Amygdala (tissue), 56 donors: Measurements from ENCODE around the gene FNBP1.

Experiments used
- DNase-seq, 56 donors: peaks; one replicate each; lab custom pipeline; 2025; lab: John Stamatoyannopoulos, UW

The FNBP1 gene

DNA sequence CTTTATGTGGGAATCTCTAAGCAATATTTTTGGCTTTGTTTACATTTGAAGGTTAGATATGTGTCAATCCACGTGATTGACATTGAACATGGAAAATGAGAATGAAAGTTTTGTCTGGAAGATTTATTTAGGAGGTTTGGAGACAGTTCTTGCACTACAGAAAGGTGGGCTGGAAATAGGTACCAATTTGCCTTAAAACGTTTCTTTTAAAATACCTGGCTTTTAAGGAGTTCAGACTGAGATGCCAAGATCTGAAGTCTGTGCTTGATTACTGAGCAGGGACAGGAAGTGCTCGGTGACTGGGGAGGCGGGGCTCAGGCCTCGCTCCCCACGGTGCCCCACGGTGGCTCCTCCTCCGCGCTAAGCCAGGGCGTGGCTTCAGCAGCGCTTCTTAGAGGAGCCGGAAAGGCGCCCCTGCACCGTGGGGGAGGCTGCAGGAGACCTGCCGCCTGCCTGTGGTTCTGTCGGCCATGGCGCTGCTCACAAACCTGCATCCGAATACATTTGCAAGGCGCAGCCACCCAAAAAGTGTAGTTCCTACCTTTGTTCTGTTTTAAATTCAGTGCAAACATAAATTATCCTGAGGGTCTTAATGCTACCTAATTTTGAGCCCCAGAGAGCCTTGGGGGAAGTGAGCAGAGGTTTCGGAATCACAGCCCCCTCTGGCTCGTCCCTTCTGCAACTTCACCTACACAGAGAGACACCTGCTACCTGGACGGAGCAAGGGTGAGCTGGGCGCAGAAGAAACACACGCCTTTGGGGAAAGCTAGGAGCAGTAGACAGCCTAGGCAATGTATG is 158.6 kb downstream of the FNBP1 start:
- peak in 47 of 56 donors; percentile 17 to 81 (median 50) for DNase-seq

DNA sequence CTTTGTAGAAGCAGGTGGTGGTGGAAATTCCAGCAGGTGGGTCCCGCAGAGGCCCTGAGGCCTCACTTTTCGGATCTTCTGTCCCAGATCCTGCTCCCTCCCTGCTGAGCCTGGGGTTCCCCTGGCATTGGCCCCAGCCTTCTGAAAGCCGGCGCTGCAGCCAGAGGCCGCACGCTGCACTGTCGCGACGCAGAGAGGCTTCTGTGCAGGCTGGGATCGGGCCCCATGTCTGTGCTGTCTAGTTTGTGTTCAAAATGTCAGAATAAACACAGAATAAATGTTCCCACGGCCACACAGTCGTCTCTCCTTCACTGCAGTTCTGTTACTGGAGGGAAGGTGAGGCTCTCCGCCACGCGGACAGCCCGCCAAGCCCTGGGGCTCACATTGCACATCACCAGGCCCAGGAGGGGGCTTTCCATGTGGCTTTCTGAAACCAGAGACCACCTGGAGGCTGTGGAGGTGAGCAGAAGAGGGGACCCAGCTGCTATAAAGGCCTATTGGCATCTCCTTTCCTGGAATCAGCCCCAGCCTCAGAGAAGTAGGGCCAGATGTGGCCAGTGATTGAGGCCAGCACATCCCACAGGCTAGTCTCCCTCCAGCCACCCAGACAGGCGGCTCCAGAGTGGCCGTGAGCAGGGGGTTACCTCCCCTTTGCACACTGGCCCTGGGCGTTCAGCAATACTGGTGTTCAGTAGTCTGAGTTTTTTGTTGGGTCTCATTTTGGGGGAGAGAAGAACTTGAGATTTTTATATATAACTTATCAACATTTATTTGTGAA is 161.3 kb downstream of the FNBP1 start:
- no peak for DNase-seq

DNA sequence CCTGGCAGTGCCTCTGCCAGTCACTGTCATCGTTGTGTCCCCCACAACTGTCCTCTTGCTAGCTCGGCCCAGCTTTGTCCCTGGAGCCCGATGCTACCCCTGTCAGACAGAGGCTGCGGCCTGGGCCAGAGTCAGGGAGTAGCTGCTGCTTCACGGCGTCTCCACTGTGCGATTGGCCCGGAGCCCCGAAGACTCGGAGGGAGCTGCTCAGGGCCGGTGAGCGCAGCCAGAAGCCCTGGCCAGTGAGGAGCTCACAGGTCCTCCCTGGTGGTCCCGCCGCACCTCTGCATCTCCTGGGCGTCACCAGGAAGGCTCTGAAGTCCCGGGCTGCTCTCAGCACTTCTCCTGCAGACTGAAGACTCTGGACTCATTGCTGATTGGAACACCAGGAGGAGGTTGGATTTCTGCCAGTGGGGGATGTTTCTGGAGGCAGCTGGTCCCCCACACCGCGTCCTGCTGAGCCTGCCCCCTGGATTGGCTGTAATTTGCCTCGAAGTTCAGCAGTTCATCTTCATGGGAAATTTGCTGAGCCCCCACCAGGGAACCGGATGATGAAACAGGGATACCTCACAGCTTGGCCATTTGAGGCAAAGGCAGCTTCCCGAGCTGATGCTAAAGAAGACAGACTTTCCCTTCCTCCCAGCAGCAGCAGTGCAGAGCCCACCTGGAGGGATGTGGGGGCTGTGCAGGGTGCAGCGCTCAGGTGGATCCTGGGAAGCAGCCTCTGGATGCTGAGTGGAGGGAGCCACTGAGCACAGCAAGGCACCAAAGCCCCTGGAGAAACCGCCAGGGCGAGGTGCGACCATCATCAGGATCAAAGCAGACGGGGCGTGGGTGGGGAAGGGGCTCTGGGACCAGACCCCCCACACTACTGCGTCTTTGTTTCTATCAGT is 162.1 kb downstream of the FNBP1 start:
- no peak for DNase-seq

DNA sequence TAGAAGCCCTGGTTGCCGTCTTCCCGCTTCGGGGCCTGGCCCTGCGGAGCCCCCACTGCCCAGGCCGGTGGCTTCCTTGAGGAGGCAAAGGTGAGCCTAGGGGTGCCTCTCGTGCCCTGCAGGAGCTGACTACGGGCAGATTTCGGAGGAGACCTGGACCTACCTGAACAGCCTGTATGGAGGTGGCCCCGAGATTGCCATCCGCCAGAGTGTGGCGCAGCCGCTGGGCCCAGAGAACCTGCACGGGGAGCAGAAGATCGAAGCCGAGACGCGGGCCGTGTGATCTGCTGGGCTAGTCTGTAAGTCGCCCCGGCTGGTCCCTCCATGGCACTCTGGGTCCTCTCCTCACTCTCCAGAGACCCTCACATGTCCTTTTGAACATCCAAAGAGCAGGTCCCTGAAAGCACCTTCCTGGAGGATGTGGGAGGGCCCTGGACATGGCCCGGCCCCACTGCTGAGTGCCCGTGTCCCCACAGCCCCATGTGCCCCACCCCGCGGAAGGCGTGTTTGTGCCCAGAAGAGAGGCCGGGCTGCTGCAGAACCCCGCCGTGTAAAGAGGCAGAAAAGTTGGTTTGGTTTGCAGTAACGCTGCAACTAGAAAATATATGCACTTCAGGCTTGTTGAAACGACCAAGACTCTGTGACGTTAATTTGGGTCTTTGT is 162.9 kb downstream of the FNBP1 start:
- DNase-seq: no peak

DNA sequence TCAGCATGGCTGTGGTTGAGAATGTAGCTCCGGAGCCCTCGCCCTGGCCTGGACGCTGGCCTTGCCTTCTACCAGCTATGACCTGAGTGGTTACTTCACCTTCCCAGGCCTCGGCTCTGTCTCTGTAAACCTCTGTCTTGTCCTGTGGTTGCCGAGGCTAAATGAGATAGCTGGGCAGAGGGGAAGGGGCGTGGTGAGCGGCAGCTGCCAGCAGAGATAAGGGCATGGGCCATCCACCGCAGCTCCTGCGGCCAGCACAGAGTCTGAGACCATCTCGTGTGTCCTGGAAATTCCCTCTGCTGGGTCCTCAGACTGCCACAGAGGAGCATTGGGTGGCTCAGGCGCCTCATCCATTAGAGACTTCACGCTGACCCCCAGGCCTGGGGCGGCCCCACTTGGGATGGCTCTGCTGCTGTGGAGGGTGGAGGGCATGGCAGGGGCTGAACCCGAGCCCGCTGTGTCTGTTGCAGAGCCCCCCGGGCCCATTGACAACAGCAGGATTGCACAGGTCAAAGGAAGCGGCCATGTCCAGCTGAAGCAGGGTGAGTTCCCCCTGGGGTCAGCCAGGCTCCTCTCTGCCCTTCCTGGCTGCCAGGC is 163.8 kb downstream of the FNBP1 start:
- no peak for DNase-seq

DNA sequence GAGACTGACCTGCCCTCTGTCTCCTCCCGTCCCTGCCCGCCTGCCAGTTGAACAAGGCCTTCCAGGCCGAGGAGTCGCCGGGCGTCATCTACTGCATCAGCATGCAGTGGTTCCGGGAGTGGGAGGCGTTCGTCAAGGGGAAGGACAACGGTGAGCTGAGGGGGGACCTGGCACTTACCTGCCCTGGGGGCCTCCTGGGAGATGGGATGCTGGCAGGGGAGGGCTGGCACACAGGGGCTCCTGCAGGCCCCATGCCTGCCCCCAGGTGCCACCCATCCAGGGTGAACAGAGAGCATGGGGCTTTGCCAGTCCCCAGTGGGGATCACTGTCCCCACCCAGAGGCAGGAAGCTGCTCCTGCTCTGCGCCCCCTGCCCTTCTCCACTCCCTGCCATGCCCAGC is 164.7 kb downstream of the FNBP1 start:
- DNase-seq: no peak

DNA sequence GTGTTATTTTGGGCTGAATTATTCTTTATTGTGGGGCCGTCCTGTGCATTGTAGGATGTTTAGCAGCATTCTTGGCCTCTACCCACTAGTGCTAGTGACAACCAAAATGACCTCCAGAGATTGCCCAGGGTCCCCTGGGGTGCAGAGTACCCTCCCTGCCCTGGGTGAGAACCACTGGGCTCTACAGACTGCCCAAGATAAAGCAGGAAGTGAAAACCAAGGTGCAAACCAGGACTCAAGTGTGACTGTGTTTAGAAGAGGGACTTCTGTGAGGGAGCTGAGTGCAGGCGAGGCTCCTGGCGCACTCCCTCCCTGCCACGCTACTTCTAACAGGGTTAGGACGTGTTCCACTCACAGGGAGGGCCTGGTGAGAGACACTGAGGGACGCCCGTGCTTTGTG is 166.2 kb downstream of the FNBP1 start:
- DNase-seq: no peak

DNA sequence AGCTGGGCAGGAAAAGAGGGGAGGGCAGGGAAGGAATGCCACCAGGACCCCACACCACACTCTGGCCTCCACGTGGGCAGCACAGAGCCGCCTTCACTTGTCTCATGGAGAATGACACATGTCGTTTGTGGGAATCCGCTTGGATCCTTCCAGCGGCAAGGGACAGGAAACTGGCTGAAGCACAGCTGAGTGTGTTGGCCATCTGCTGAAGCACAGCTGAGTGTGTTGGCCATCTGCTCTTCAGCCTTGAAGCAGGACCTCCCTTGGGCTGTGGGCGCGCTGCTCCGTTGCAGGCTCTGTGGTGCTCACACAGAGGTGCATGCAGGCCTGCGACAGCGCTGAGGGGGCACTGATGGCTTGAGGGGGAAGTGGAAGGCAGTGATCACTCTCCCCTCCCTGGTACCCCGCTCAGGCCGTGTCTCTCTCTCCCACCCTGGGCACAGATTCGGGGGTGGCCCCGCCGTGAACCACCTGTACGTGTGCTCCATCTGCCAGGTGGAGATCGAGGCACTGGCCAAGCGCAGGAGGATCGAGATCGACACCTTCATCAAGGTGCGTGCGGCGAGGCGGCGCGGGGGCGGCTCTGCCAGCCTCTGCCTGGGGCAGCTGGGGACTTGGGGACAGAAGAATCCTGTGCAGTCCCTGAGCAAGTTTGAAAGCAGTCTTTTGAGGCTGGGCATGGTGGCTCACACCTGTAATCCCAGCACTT is 167.1 kb downstream of the FNBP1 start:
- DNase-seq: no peak

DNA sequence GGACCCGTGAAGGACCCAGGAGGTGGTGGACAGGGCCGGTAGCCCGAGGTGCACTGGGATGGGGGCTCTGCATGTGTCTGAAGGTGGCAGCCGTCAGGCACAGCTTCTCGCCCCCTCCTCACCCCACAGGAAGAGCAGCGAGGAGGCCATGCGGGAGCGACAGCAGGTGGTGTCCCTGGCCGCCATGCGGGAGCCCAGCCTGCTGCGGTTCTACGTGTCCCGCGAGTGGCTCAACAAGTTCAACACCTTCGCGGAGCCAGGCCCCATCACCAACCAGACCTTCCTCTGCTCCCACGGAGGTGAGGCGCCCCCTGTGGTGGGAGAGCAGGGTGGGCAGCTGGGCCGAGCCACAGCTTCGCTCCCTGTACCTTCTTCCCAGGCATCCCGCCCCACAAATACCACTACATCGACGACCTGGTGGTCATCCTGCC is 167.8 kb downstream of the FNBP1 start:
- DNase-seq: no peak

DNA sequence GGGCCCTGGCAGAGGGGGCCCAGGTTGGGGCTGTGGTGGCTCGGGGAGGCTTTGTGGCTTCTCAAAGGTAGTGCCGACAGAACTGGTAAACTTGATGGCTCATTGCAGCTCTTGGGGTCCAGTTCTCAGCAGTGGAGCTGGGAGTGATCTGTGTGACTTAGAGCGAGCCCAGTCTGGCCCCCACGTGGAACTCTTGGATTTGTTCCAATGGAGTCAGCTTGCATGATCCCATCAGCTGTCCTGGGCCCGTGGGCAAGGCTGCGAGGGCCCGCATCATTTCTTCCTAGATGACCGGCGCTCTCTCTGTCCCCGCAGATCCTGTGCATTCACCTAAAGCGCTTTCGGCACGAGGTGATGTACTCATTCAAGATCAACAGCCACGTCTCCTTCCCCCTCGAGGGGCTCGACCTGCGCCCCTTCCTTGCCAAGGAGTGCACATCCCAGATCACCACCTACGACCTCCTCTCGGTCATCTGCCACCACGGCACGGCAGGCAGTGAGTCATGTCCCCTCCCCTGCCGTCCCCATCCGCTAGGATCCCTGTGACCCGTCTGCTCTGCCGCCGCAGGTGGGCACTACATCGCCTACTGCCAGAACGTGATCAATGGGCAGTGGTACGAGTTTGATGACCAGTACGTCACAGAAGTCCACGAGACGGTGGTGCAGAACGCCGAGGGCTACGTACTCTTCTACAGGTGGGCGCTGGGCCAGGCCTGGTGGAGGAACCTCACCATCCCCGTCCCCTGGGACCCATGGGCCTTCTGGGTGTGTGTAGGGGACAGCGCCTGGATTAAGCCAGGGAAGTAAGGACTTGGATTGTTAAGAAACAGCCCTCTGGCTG is 168.5 kb downstream of the FNBP1 start:
- no peak for DNase-seq

DNA sequence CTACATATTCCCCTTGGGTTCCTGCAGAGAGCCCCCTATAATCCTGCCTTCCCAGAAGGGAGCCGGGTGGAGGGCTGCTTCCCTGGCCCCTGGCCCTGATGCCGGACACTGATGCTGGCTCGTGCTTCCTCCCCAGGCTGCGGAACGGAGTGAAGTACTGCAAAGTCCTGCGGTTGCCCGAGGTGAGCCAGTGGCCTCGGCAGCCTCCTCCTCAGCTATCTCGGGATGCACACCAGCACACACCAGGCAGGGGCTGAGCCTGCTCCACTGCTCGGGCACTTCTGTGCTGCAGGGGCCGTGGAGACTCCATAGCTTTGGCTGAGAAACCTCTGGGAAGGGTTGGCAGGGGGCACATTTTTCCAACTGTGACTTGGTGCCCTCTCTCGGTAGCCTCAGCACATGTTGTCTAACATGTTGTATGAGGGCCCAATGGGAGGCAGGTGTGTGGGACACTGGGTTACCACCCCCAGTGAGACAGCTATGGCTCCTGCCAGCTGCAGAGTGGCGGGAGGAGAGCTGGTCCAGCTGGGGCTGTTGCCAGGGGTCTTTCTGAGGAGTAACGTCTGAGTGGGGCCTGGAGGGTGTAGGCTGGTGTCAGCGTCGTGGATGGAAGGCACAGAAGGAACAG is 169.3 kb downstream of the FNBP1 start:
- DNase-seq: no peak

DNA sequence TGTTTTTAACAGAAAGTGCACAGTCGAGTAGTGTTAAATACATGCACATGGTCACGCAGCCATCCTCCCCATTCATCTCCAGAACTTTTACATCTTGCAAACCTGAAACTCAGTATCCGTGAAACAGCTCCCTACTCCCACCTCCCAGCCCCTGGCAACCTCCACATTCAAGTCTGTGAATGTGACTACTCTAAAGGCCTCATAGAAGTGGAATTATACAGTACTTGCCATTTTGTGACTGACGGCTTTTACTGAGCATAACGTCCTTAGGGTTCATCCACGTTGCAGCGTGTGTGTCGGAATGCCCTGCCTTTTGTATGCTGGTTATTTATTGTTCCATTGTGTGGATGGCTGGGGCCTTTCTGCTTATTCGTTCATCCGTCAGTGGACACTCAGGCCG is 171.9 kb downstream of the FNBP1 start:
- no peak for DNase-seq

DNA sequence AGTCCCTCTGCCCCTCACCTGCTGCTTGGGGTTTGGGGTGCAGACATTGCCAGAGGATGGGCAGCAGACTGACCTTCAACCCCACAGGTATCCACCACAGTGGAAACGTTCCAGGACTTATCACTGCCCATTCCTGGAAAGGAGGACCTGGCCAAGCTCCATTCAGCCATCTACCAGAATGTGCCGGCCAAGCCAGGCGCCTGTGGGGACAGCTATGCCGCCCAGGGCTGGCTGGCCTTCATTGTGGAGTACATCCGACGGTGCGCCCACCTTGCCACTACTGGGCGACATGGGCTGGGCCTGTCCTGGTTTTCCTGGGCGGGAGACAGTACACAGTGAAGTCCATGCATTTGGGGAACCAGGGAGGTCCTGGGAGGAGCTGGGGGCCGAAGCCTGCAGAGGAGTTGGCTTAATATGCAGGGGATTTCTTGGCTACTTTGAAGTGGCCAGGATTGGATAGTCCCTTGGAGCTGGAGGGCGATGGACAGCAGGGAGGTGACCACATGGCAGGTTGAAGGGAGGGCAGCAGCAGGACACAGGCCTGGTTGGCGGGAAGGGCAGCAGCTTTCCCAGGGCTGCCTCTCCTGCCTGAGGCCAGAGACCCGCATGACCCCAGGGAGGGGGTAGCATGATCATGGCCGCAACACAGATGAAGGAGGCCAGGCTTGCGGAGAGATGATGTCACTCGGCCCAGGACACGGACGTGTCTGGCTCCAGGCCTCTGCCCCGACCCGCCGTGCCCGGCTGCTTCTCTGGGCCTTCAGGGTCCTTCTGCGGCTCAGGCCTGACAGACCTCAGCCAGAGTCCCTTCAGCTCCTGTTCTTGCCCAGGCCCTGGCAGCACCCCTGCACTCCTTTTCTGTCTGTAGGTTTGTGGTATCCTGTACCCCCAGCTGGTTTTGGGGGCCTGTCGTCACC is 173.1 kb downstream of the FNBP1 start:
- DNase-seq: no peak

DNA sequence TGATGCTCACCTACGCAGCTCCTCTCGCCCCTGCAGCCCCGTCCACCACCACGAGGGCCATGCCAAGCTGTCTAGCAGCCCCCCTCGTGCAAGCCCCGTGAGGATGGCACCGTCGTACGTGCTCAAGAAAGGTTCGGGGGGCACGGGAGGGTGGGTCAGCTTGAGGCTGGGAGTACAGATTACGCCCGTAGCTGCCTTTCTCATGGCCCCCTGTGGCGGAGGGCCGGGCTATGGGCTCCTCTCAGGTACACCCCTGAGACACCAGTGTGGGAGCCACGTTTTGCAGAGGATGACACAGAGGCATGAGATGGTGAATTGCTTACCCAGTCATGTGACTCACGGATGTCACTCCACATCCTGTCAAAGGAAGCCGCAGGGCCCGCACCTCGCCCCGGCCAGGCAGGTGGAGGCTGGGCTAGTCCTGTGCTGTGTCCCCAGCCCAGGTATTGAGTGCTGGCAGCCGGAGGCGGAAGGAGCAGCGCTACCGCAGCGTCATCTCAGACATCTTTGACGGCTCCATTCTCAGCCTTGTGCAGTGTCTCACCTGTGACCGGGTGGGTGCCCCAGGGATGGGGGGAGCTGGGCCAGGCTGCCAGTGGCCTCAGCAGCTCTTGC is 174.0 kb downstream of the FNBP1 start:
- DNase-seq: no peak

DNA sequence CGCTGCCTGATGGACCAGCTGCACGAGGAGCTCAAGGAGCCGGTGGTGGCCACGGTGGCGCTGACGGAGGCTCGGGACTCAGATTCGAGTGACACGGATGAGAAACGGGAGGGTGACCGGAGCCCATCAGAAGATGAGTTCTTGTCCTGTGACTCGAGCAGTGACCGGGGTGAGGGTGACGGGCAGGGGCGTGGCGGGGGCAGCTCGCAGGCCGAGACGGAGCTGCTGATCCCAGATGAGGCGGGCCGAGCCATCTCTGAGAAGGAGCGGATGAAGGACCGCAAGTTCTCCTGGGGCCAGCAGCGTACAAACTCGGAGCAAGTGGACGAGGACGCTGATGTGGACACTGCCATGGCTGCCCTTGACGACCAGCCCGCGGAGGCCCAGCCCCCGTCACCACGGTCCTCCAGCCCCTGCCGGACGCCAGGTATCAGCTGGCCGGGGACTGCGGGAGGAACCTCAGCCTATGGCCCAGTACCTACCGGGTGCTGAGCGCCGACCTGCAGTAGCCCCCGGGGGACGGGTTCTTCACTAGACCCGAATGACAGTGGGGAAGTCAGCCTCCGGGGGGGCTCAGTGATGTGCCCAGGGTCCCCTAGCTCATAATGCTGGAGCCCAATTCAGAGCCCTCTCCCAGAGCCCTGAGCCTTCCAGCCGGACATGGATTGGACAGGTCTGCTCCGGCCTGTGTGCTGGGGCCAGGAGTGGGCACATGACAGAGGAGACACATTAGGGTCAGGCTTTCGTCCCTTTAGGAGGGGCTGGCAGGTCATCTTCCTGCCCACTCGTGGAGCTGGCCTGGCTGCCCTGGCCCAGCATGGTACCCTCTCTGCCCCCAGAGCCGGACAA is 174.7 kb downstream of the FNBP1 start:
- no peak for DNase-seq
